IPS DF 4.7 (cell line): ENCODE results near the gene PXDN.

Experiments
- DNase-seq: peaks from one replicate; pipeline ENCODE4 v3.0.0-alpha.2; 2013; ENCODE audit warnings: low spot score; ENCODE audit errors: extremely low read depth

Gene PXDN

GRCh38 chr2:1755436-1756191, 11.3 kb upstream of the PXDN start:
- DNase-seq, result no peak

GRCh38 chr2:1754461-1755170, 10.3 kb upstream of the PXDN start:
- no peak for DNase-seq

- DNase-seq, result no peak
These were observed 9.7 kb upstream of the PXDN start for GRCh38 chr2:1754046-1754445.

GRCh38 chr2:1752751-1753150, 8.4 kb upstream of the PXDN start:
- DNase-seq, result no peak

GRCh38 chr2:1751767-1752725, 7.7 kb upstream of the PXDN start:
- no peak for DNase-seq

- no peak for DNase-seq
These were observed 6.8 kb upstream of the PXDN start for GRCh38 chr2:1750933-1751766.

GRCh38 chr2:1750270-1750932, 6.1 kb upstream of the PXDN start:
- no peak for DNase-seq

GRCh38 chr2:1749489-1750119, 5.3 kb upstream of the PXDN start:
- no peak for DNase-seq

GRCh38 chr2:1748741-1749488, 4.6 kb upstream of the PXDN start:
- no peak for DNase-seq

GRCh38 chr2:1748176-1748740, 3.9 kb upstream of the PXDN start:
- no peak for DNase-seq

GRCh38 chr2:1747065-1747941, 3.0 kb upstream of the PXDN start:
- no peak for DNase-seq

GRCh38 chr2:1746174-1747064, 2.1 kb upstream of the PXDN start:
- DNase-seq, result no peak

GRCh38 chr2:1745171-1746023, 1.1 kb upstream of the PXDN start:
- DNase-seq, result no peak

- no peak for DNase-seq
These were observed 217 bp downstream of the PXDN start for GRCh38 chr2:1744151-1744445.

- no peak for DNase-seq
These were observed 742 bp downstream of the PXDN start for GRCh38 chr2:1743396-1744150.
